HG02571 (cell line): Measurements from ENCODE around the gene ZMIZ1.

Experiments
- ATAC-seq: cut with Tn5 transposase; IDR thresholded peaks from one replicate; pipeline ENCODE4 v1.9.1; 2021; ENCODE audit warnings: mild to moderate bottlenecking, moderate library complexity; ENCODE audit not compliant: unreplicated experiment

The ZMIZ1 gene

DNA sequence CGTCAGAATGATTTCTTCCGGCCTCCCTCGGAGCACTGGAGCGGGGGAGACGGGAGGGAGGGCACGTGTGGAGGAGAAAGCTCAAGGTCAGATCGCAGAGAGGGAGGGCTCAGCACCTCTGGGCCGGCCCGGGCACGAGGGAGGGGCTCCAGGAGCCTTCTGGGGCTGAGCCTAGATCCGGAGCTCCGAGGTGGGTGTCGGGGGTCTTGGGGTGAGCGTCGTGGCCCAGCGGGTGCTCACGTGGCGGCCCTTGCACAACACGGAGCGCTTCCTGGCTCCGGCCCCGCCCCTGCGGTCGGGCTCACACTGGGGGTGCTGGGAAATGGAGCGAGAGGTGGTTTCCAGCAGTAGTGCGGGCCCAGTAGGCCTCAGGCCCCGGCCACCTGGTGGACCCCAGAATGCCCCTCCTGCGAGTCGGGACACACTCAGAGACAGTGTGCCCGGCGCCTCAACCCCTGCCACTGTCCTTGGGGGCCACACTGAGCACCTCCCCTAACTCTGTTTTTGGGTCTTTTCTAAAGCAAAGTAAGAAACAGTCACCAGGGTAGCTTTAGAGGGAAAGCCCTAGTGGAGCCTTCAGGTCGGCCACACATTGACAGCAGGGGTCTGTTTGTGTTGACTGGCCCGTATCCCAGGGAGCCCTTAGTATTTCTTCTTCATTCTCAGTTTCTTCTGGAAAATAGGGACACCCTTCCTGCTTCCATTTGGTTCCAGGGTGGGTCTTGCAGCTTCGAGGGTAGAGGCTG is 279.3 kb downstream of the ZMIZ1 start:
- ATAC-seq, result peak; percentile 78

DNA sequence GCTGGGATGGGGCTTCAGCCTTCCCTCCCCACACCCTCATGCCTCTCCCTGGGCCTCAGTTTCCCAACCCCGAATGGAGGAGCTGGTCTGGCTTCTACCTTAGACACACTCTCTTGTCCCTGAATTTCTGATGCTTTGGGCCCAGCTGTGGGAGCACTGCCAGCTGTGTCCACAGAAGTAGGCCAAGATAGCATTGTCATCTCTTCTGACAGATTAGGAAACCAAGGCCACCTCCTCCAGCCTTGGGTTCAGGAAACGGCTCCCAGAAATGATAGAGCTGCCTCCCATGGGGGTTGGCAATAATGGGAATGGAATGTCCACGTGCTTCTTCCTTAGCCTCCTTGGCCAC is 279.8 kb downstream of the ZMIZ1 start:
- ATAC-seq, result no peak

- no peak for ATAC-seq
Observed at GRCh38 chr10:79349072-79349491, 280.3 kb downstream of the ZMIZ1 start.

DNA sequence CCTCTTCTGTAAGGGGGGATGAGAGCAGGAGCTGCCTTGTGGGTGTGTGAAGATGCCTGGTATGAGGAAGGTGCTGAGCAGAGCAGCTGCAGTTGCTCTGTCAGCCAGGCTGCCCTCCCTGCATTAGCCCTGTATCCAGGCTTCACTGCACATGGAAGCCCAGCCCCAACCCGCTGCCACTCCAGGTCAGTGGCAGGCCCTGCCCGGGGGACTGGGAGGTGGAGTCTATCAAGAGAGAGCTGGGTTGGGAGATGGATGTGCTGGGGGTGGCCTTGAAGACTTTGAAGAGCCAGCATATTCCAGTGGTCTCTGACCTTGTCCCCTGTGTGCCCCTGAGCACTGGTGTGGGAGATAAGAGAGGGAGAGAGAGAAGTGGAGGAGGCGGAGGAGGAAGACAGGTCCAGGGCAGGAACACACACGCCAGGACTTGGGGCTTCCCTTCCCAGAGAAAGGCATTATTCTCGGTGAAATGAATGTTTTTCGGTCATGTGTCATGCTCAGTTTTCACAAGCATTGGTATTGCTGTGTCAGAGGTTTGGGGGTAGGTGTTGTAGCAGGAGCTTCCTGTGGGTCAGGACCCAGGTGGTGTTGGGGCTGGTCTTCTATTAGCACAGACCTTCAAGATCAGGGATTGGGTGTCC is 281.1 kb downstream of the ZMIZ1 start:
- ATAC-seq, result no peak

DNA sequence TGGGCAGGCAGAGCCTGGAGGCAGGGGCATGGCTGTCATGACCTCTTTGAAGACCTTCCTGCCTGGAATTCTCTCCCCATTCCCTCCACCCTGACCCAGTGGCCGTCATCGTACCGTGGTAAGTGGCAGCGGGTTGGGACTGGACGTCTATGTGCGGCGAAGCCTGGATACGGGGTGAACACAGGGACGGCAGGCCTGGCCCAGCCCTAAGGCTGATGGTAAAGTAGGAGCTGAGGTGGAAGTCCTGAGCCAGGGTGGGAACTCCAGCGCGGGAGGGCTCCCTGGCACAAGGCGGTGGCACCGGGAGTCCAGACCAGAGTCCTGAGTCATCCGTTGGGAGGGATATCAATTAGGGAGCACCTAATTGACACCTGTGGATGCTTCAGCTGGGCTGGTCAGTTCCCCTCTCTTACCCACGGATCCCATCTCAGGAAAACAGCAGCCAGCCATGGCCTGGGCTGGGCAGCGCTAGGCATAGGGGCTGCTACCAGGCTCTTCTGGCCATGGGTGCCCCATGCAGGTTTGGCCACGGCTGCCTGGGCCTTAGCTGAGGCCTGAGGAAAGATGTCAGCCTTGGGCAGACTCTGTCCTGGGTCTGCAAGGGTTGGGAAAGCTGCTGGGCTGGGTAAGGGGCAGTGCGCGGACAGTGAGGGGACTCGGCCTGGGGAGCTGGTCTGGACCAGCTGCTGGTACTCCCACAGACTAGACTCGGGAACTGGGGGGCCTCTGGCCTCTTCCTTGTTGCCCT is 281.8 kb downstream of the ZMIZ1 start:
- no peak for ATAC-seq

DNA sequence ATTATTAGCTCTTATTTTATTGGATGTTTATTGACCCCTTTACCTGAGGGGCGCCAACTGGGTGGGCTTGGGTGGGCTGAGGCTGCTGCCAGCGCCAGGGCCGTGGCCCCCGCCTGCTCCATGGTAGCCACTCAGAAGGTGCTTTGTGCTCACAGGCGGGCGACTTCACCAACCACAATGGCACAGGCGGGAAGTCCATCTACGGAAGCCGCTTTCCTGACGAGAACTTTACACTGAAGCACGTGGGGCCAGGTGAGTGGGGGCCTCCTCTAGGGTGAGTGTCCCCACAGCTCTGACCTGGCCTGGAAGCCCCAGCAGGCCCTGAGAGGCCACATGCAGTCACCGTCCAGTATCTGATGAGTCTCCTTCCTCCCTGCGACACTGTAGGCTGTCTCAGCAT is 282.6 kb downstream of the ZMIZ1 start:
- no peak for ATAC-seq

- no peak for ATAC-seq
Observed at GRCh38 chr10:79352035-79352877, 283.5 kb downstream of the ZMIZ1 start.

DNA sequence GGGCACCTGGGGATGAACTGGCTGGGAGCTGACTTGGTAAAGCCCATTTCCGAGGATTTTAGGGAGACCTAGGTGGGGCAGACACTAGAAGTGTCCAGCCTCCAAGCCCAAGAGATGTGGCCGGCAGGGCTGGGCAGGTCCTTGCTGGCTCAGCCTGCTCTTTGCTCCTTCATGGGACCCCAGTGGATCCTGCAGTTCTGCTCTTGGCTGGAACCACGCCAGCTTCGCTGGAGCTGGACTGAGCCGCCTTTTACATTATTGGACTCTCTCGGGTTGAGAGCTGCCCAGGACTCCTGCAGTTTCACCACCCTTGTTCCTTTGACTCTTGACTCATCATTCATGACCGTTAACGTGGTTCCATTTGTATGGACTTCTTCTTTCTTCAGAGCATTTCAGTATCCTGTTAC is 284.2 kb downstream of the ZMIZ1 start:
- ATAC-seq, result no peak

GRCh38 chr10:79353726-79354125 is 285.0 kb downstream of the ZMIZ1 start:
- ATAC-seq, result no peak

GRCh38 chr10:79354141-79354540 is 285.4 kb downstream of the ZMIZ1 start:
- no peak for ATAC-seq

- no peak for ATAC-seq
Observed at GRCh38 chr10:79354615-79355014, 285.8 kb downstream of the ZMIZ1 start.

DNA sequence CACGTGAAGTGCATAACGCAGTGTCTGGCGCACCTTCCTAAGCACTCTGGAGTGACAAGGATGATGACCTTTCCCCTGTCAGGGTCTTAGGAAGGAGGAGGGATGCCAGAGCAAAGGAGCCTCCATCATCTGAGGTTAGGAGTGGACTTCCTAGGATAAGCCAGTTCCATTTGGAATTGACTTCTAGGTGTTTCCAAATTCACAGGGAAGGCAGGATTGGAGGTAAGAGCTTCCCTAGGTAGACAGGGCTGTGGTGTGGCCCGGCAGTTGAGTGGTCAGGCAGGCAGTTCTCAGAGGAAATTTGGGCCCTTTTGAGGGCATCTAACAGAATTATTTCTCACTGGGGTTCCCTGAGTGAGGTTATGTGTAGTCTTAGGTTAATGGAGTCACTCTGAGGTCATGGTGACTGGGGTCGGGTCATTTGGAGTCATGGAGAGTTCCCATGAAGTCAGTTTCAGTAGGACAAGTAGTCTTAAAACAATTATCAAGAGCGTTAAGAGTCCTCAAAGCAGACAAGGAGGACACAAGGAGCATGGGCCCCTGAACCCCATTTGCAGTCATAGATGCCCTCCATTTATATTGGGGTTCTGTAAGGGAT is 286.8 kb downstream of the ZMIZ1 start:
- no peak for ATAC-seq

DNA sequence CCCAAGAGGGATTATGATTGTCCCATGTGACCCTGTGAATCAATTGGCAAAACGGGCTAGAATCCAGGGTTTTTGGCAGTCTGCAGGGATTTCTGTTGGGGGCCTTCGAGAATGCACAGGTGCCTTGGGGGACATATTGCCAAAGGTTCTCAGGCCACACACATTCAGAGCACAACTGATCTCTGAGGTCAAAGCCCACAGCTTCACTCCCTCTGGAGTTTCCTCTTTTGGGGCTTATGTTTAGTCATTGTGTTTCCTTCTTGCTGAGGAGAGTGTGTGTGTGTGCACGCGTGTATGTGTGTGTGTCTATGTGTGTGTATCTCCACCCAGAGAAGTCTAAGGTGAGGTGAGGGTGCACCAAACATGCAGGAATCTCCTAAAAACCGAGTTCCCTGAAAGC is 287.3 kb downstream of the ZMIZ1 start:
- ATAC-seq, result no peak

DNA sequence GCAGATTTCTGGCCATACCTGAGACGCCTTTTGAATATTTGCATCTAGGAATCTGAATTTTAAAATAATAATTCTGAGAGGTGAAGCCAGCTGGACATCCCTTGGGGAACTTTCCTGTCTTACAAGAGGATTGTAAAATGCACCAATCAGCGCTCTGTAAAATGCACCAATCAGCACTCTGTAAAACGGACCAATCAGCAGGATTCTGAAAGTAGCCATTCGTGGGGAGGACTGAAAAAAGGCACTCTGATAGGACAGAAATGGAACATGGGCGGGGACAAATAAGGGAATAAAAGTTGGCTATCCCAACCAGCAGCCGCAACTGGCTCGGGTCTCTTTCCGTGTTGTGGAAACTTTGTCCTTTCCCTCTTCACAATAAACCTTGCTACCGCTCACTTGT is 288.4 kb downstream of the ZMIZ1 start:
- ATAC-seq, result no peak

- peak; percentile 64 for ATAC-seq
Observed at GRCh38 chr10:79358811-79359210, 290.0 kb downstream of the ZMIZ1 start.

DNA sequence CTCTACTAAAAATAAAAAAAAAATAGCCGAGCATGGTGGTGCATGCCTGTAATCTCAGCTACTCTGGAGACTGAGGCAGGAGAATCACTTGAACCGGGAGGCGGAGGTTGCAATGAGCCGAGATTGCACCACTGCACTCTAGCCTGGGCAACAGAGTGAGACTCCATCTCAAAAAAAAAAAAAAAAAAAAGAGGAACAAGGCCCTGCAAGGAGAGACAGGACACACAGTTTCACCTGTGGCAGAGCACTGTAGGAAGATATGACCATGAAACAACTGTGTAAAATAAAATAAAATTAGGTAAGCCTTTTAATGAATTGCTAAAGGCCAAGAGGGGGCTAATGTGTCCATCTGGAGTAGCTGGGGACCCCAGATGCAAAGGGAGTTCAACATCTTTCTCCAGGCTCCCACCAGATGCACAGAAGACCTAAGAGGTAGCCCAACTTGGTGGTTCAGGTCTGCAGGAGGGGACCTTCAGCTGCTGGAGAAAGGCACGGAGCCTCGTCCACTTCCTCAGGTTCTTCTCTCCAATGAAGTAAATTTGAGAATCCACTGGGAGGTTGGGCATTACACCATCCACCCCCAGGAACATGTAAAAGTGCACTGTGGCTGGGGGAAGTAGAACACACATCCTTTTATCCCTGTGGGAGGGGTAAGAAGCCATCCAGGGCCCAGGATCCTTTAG is 291.2 kb downstream of the ZMIZ1 start:
- no peak for ATAC-seq

DNA sequence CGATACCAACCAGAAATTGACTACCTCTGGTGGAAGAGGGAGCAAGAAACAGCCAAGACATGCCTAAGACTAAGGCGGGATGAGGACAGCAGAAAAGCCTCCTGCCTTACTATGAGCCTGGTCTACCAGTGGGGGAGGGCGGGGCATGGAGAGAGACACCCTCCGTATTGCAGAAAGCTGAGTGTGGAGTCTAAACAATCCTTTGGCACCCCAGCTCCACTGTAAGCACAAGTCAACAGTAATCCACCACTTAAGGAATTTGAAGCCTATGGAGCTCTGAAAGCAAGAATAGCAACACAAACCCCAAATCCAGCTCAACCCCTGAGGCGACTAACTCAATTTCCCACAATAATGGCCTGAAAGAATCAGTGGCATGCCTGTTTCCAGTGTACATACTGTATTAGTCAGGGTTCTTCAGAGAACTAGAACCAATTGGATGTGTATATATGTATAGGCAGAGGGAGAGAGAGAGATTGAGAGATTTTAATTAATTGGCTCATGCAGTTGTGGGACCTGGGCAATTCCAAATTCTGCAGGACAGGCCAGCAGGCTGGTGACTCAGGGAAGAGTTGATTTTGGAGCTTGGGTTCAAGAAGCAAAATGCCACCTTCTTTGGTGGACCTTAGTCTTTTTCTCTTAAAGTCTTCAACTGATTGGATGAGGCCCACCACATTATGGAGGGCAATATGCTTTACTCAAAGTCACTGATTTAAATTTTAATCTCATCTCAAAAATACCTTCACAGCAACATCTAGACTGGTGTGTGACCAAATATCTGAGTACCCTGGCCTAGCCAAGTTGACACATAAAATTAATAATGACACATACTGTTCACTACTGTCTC is 292.0 kb downstream of the ZMIZ1 start:
- ATAC-seq, result no peak

DNA sequence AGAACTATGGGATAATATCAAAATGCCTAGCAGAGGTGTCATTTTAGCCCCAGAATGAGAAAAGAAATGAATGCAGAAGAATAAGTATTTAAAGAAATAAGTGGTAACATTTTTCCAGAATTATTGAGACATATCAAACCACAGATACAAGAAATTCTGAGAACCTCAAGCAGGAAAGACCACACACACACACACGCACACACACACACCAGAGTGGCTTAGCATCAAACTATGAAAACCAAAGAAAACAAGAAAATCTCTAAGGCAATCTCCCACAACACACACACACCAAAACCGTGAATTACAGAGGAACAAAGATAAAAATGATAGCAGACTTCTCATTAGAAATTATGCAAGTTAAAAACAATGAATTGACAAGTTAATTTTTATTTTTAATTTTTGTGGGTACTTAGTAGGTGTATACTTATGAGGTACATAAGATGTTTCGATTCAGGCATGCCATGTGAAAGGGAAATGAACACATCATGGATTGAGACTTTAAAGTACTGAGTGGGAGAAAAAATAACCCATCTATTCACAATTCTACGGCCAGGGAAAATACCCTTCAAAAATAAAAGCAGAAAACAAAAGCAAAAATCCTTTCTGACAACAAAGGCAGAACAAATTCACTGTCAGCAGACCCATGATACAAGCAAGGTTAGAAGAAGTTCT is 293.1 kb downstream of the ZMIZ1 start:
- ATAC-seq, result no peak
